DMS53 treated with DMSO at 0.1 percent for 48 hours (cell line): Measurements from ENCODE around the gene KRT80.
"Not testable (repeated sequence)": the region's sequence is repeated elsewhere in the genome, so short reads cannot be mapped to it uniquely, and the experiment has no call there.

Source experiments
- DNase-seq: peaks from one replicate; lab custom pipeline; 2025; ENCODE audit not compliant: unreplicated experiment; lab: John Stamatoyannopoulos, UW

The KRT80 gene

GRCh38 chr12:52191841-52192791, at the start of gene KRT80:
TSS of gene KRT80 (minus strand) at chr12:52192014. CDS start at chr12:52191902, 112 bp downstream.
- DNase-seq, result peak; percentile 99

DNA sequence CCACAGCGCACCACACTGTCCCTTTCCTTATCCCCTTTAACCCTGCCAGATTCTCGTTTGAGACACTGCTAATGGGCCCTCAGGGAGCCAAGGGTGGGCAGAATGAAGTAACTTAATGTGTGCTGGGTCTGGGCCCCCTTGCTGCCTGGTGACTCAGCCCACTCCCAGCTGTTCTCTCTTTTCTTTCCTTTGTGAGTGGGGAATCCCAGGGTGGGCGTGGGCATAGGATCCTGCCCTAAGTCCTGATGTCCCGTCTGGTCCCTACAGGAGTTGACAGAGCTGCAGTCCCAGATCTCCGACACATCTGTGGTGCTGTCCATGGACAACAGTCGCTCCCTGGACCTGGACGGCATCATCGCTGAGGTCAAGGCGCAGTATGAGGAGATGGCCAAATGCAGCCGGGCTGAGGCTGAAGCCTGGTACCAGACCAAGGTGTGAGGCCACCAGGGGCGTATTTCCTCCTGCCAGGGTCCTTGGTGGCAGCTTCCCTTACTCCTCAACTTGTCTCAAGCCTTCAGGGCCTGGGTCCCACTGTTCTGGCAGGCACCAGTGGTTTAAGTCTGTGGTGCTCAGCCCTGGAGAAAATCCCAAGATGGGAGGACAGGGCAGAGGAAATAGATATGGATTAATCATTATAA, 49.5 kb upstream of the KRT80 start:
- DNase-seq, result no peak

GRCh38 chr12:52240247-52240646, 48.4 kb upstream of the KRT80 start:
- DNase-seq, result not testable (repeated sequence)

GRCh38 chr12:52239767-52240166, 48.0 kb upstream of the KRT80 start:
- no peak for DNase-seq

GRCh38 chr12:52238916-52239646, 47.3 kb upstream of the KRT80 start:
- DNase-seq, result no peak

DNA sequence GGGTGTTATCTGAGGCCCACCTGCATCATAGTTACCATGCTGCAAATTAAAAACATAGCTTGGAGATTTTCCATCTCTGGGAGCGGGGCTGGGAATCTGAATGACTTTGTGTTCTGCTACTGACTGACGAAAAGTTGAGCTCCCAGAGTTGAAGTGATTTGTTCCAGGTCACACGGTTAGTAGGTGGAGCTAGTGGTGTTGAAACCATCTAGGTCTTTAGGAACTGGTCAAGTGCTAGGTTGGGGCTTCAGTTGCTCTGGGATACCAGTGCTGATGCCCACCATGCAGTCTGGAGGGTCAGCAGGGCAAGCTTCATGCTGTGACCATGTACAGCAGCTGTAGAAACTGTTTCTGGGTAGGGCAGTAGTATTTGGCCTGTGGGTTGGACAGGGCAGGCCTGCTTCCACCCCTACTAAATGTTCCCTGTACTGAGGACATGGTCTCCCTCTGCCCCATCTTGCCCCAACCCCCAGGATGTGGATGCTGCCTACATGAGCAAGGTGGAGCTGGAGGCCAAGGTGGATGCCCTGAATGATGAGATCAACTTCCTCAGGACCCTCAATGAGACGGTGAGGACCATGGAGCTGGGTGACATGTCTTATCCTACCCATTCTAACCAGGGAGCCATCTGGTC, 46.5 kb upstream of the KRT80 start:
- no peak for DNase-seq

DNA sequence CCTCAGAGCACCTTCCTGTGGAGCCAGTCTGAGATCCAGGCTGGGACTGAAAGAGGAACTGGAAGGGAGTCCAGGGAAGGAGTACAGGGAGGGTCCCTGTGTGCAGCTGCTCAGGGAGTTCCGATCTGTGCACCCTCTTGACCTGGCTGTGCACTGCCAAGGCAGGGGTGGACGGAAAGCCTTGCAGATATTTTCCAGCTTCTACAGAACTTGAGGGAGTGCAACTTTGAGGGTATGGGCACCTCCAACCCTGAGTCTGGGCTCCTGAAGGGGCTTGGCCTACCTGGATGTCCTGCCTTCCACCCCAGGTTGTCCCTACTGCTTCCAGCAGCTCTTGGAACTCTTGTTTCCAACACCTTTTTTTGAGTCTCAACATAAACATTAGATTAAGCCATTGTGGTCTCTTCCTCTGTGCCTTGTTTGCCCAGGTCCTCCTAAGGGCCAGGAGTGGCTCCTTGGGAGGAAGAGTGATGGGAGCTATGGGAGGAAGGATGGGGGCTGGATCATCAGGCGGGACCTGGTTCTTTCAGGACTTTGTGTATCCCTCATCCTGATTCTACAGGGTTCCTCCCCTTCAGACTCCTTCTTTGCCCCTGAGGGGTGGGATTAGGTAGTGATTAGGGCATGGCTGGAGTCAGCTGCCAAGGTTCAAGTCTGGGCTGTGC, 44.7 kb upstream of the KRT80 start:
- no peak for DNase-seq

GRCh38 chr12:52235822-52236361, 44.1 kb upstream of the KRT80 start:
- peak; percentile 97 for DNase-seq

DNA sequence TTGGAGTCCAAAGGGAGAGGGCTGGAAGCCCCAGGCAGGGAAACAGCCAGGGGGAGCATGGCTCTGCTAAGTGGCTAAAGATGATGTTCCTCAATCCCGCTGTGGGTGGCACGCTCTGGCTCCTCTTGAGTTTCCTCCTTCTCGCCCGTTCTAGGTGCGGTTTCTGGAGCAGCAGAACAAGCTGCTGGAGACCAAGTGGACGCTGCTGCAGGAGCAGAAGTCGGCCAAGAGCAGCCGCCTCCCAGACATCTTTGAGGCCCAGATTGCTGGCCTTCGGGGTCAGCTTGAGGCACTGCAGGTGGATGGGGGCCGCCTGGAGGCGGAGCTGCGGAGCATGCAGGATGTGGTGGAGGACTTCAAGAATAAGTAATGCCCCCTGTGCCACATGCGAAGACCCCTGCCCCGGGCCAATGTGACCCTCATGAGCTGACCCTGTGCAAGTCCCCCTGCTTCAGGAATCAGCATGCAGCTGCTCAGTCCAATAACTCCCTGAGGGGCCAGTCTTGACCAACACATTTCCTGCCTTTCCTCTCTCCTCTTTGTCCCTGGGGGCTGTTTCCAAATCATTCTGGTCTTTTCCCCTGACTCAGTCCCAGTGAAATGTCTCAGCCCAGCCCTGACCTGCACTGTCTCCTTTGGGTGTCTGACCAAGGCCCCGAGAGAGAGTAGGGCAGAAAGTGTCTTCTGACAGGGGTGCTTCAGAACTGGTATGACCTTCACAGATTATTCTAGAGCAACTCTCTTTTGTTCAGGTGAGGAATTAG, 43.4 kb upstream of the KRT80 start:
- DNase-seq, result no peak

DNA sequence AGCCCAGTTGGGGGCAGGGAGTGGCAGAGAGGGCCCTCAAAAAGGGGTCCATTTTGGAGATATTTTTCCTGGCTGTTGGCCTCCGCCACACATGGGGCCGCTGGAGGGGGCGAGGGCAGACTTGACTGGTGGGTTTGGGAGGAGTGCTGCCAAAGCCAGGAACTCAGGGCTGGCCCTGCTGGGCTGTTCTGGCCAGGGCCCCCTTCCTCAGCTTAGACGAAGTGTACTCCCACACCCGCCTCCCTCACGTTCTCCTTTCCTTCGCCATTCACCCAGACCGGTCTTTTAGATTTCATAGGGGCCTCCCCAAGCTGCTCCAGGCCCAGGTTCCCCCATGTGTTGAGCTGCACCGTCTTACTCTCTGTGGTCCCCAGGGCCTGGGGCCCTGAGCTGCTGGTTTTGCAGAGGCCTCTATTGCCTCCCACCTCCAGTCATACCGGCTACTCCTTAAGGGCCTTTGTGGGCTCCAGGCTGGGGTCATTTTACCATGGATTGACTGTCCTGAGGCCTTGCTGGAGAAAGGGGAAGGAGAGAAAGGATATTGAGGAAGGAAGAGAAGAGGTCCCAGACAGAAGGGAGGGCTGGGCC, 42.5 kb upstream of the KRT80 start:
- no peak for DNase-seq

DNA sequence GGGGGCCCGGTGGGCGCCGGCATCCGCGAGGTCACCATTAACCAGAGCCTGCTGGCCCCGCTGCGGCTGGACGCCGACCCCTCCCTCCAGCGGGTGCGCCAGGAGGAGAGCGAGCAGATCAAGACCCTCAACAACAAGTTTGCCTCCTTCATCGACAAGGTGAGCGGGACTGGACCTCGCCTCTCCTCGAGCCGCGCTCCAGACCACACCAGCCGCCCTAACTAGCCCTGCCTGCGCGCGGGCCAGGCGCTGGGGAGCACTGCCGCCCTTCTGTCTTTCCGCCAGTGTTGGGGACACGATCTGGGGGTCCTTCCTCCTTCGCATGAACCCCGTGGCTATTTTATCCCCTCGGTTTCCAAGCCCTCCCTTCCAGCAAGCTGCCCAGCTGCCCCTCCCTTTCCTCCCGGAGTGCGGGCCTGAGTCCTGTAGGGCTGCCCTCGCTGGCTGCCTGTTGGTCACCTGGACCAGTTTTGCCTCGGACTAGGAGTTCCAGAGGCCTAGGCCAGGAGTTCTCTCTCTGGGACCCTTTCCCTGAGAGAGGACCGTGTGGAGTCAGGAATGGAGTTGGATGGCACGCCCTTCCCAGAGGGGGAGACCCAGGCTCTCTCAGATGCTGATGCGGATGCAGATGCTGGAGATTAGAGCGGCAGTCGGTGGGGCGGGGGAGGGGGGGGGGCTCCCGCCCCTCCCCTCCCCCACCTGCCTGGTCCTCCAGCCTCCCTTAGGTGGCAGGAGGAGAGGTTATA, 41.8 kb upstream of the KRT80 start:
- peak; percentile 46 for DNase-seq

- DNase-seq, result peak; percentile 93
Observed at GRCh38 chr12:52232674-52233461, 41.1 kb upstream of the KRT80 start, which contains the start of gene KRT7. TSS of gene KRT7 (plus strand) at chr12:52233243. CDS start at chr12:52233297, 54 bp downstream.

- DNase-seq, result no peak
Observed at GRCh38 chr12:52232203-52232673, 40.4 kb upstream of the KRT80 start.

DNA sequence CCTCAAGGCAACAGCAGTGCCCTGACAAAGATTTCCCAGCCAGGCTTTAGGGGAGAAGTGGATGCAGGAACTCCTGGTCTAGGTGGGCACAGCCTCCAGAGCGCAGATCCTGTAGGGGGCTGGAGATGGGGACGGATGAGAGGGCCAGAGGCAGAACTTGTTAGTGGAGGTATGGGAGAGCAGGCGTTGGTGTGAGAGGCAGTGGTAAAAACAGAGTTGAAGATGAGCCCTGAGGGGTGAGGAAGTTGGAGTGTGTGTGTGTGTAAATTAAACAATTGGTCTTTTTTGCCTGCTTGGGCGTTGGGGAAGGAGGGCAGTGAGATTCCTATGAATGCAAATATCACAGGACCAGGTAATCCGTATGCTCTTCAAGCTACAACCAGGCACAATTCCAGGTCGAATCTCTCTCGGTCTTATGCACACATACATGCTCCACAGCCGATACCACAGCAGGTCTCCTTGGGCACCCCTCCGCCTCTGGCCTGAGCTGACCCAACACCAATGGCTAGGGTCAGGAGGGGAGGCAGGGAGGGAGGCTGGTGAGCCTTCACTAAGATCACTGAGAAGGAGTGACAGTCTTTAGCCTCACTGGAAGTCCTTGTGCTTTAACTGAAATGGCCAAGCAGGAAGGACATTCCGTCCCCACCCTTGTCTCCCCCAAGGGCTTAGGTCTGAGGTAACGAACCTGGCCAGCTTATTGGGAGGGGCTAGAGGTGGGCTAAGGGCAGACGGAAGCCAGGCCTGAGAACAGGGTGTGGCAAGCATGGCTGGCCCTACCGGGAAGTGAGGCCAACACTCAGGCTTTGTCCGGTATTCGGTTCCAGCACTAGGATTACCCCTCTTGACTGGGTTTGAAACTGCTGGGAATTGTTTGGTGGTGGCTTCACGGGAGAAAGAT, 39.7 kb upstream of the KRT80 start:
- DNase-seq, result no peak

DNA sequence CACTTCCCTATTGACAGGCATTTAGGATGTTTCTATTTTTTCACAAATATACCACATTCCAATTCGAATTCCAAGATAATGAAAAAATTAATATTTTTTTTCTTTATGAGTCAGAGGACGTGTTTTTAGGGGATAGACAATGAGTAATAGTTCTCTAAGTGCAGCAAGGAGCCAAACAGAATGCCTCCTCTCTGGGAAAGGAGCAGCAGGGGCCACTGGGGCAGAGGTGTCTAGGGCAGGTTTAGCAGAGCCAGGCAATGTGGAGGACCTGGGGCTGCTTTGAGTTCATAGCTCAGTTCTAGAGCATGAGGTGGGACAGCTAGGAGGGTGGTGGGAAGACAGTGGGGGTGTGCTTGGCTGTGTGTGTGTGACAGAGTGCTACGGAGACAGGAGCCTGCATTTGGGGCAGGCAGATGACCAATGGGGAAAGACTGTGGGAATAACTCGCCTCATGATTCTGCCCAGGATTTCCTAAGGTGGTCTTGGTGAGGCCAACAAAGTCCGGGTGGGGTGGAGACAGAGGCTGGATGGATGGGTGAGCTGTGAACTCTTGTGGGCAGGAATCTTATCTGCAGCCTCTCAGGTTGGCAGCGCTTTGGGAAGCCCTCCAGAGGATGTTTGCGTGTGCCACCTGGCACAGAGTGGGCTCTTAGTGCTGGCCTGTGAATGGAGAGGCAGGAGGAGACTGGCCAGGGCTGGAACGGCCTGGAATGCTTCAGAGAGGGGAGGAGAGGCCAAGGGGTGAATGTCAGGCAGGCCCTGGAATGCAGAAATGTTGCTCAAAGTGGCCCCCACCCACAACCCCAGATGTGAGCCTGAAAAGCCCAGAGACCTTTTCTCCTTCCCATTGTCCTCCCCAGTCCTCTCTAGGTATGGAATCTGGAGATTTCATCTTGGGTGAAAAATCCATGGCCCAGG, 38.8 kb upstream of the KRT80 start:
- no peak for DNase-seq
